GM06990 (cell line): Measurements from ENCODE around the gene MAP3K8.
A peak's percentile ranks its signal among the peaks of the same experiment; 100 is the strongest.
"Not testable (repeated sequence)": the region's sequence is repeated elsewhere in the genome, so short reads cannot be mapped to it uniquely, and the experiment has no call there.

Experiments
- DNase-seq: peaks from one replicate; pipeline ENCODE4 v3.0.0-alpha.2; 2011; ENCODE audit not compliant: insufficient read length; ENCODE audit errors: extremely low read depth
- H3K27me3 ChIP-seq: replicated peaks from 2 replicates; pipeline ENCODE4 v1.6.0; 2011; ENCODE audit warnings: low read length; ENCODE audit not compliant: control insufficient read depth, insufficient read depth
- H3K36me3 ChIP-seq: 2 replicates; pipeline ENCODE4 v1.5.1; 2011; ENCODE audit warnings: low read length; ENCODE audit not compliant: control insufficient read depth, insufficient read depth
- H3K4me3 ChIP-seq: replicated peaks from 2 replicates; pipeline ENCODE4 v1.5.1; 2011; ENCODE audit warnings: low read depth, mild to moderate bottlenecking, control low read depth, low read length
- TF ChIP-seq, protein P1 (sequence below): IDR thresholded peaks from 2 replicates; pipeline ENCODE4 v1.5.1; 2011; ENCODE audit warnings: low read length, control low read depth, mild to moderate bottlenecking, inconsistent platforms; ENCODE audit not compliant: insufficient read depth, poor library complexity, severe bottlenecking

MAP3K8 gene

DNA sequence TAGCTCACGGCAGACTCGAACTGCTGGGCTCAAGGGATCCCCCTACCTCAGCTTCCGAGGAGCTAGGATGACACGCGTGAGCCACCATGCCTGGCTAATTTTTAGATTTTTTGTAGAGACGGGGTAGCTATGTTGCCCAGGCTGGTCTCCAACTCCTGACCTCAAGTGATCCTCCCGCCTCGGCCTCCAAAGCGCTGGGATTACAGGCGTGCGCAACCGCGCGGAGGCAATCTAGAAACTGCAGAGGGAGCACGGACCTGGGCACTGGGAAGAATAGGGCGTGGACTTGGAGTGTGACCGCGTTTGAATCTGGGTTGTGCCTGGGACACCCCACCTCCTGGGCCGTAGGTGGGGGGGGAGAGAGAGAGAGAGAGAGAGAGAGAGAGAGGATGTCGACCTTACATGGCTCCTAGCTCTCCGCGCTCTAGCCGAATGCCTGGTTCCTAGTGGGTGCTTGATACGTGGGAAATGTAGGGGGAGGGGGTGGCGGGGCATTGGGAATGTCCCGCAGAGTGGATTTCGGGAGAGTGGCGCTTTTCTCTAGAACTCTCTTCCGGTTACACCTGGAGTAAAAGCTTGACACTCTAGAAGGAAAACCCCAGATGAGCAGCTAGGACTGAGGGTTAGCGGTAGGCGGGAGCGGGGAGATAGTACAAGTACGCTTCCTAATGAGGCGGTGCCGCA lies 1.2 kb upstream of the MAP3K8 start:
- DNase-seq, result no peak
- Histone ChIP-seq H3K36me3 (peaks cover 4% of the 10 kb centered on the region), H3K4me3 (peak overlapping the region; percentile 90), H3K27me3 (no peaks in the 10 kb centered on the region)
- TF ChIP-seq, protein P1, sequence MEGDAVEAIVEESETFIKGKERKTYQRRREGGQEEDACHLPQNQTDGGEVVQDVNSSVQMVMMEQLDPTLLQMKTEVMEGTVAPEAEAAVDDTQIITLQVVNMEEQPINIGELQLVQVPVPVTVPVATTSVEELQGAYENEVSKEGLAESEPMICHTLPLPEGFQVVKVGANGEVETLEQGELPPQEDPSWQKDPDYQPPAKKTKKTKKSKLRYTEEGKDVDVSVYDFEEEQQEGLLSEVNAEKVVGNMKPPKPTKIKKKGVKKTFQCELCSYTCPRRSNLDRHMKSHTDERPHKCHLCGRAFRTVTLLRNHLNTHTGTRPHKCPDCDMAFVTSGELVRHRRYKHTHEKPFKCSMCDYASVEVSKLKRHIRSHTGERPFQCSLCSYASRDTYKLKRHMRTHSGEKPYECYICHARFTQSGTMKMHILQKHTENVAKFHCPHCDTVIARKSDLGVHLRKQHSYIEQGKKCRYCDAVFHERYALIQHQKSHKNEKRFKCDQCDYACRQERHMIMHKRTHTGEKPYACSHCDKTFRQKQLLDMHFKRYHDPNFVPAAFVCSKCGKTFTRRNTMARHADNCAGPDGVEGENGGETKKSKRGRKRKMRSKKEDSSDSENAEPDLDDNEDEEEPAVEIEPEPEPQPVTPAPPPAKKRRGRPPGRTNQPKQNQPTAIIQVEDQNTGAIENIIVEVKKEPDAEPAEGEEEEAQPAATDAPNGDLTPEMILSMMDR, result no peak

DNA sequence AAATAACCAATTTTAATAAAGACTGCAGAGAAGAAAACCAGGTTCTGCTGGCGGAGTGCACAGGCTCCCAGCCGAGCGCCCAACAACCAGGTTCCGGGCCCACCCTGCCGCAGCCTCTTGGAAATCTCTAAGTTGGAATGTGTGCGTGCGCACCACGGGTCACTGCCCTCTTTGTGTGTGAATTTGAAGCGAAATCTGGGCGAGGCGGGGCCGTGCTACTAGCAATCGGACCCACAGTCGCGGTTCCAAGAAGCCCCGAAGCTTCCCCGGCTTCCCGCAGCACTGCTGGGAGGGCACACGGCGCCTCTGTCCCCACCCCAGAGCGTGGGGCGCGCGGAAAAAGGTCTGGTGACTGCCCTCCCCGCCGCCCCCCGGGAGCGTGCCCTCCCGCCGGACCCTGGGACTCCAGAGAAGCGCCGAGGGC lies 666 bp upstream of the MAP3K8 start:
- TF ChIP-seq, protein P1, result no peak
- peak; percentile 80 for DNase-seq
- Histone ChIP-seq H3K27me3 (no peaks in the 10 kb centered on the region), H3K4me3 (peak overlapping the region; percentile 90), H3K36me3 (peaks cover 4% of the 10 kb centered on the region)

DNA sequence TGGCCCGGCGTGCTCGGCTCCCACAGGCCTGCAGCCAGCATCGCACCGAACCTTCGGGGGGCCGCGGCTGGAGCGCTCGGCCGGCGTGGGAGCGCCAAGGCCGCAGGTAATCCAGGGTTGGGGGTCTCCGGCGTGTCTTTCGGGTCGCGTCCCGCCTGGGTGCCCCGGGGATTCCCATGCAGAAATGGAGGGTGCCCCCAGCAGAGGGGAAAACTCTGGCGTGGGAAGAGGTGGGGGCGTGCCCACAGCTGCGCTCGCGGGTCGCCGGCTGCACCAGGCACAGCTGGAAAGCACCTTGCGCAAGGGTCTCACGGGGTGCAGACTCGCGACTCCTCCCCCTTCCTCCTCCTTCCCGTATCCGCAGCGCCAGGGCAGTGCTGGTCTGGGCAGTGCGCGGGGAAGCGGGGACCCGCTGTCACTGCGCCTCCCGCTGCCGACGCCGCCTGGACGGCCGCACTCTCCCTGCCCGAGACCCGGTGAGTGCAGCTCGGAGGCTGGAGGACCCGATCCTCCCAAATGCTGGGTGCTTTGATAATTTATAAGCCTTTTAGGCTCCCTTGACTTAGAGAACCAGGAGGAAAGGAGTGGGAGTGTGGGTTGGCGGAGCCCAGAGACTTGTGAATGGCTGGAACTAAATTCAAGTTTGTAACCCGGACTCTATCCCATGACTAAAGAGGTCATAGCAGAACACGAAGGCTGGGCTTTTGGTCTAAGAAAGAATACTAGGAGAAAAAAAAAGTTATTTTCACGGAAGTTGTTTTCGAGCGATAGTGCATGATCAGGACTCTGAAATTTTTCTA lies 489 bp downstream of the MAP3K8 start:
- TF ChIP-seq, protein P1, result no peak
- peak; percentile 88 for DNase-seq
- Histone ChIP-seq H3K36me3 (peaks cover 6% of the 10 kb centered on the region), H3K27me3 (no peaks in the 10 kb centered on the region), H3K4me3 (peak overlapping the region; percentile 90)

DNA sequence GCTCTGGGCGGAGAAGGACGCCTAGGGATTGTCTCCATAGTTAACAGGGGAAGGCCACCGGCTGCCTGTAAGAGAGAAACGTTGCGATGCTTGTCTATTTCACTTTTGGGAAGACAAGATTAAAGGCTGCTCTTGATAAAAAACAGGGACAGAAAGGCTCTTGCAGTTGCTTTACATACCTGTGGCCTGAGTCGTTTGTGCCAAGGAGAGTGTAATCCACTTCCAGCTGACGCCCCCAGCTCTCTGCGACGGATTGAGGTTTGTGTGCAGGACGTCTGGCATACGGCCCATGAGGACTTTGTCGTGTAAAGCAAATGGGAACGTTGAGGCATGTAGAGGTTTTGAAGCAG lies 1.1 kb downstream of the MAP3K8 start:
- DNase-seq, result no peak

DNA sequence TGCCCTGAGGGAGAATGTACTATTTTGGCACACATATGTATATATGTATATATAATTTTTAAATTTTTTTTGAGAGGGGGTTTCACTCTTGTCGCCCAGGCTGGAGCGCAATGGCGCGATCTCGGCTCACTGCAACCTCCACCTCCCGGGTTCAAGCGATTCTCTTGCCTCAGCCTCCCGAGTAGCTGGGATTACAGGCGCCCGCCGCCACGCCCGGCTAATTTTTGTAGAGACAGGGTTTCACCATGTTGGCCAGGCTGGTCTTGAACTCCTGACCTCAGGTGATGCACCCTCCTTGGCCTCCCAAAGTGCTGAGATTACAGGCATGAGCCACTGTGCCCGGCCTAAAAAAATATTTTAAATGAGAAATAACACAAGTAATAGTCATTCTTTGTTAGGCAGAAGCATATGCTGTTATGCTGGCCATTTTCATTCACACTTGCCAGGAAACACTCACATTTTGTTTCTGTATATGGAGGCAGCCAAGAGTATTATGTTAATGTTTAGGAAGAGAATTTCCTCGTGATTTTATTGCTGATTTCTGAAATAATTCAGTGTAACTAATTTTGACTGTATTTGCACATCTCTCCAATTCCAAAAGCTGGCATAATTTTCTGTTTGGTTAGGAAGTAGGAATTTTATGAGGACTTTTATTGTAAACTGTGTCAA lies 1.6 kb downstream of the MAP3K8 start:
- H3K36me3 ChIP-seq, result peaks cover 11% of the 10 kb centered on the region
- not testable (repeated sequence) for DNase-seq, H3K27me3 ChIP-seq
- H3K4me3 ChIP-seq, result peak overlapping the region; percentile 90

More for the DNA sequence above, 1.1 kb downstream of the MAP3K8 start:
- H3K36me3 ChIP-seq, result peaks cover 8% of the 10 kb centered on the region
- H3K4me3 ChIP-seq, result peak overlapping the region; percentile 90
- no peaks in the 10 kb centered on the region for H3K27me3 ChIP-seq
- TF ChIP-seq, protein P1, result no peak

DNA sequence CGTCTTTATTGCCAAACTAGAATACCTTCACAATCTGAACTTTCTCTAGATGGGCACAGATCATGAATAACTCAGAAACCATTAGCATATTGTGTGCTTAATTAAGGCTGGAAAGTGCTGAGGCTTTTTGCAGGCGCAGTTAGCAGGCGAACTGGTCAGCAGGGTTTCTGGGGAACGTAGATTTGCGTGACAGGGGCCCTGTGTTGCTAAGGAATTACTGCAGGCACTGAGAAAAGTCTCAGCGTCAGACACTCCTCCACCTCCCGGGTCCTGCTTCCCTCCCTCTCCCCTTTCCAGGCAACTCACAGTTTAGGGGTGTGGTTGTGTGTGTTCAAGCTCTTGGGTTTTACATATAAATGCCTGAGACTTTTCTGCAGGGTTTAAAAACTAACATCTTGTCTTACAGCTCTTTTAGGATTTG lies 2.2 kb downstream of the MAP3K8 start:
- Histone ChIP-seq H3K27me3 (no peaks in the 10 kb centered on the region), H3K36me3 (peaks cover 11% of the 10 kb centered on the region), H3K4me3 (peak overlapping the region; percentile 90)
- no peak for DNase-seq
- TF ChIP-seq, protein P1, result no peak
